HL-60/S4 treated with retinoic acid at 250 ng/mL for 4 days and 3 days (cell line): ENCODE data around the gene TBC1D32.
"Not testable (repeated sequence)": the region's sequence is repeated elsewhere in the genome, so short reads cannot be mapped to it uniquely, and the experiment has no call there.

Experiments used
- in situ Hi-C: fragments of 300-500 bp; cut with MboI; formaldehyde crosslinking; loops from 2 replicates; pipeline ENCODE4 v1.7.0; 2022; ENCODE audit warnings: low sequenced_read_pairs

TBC1D32 gene, protein sequence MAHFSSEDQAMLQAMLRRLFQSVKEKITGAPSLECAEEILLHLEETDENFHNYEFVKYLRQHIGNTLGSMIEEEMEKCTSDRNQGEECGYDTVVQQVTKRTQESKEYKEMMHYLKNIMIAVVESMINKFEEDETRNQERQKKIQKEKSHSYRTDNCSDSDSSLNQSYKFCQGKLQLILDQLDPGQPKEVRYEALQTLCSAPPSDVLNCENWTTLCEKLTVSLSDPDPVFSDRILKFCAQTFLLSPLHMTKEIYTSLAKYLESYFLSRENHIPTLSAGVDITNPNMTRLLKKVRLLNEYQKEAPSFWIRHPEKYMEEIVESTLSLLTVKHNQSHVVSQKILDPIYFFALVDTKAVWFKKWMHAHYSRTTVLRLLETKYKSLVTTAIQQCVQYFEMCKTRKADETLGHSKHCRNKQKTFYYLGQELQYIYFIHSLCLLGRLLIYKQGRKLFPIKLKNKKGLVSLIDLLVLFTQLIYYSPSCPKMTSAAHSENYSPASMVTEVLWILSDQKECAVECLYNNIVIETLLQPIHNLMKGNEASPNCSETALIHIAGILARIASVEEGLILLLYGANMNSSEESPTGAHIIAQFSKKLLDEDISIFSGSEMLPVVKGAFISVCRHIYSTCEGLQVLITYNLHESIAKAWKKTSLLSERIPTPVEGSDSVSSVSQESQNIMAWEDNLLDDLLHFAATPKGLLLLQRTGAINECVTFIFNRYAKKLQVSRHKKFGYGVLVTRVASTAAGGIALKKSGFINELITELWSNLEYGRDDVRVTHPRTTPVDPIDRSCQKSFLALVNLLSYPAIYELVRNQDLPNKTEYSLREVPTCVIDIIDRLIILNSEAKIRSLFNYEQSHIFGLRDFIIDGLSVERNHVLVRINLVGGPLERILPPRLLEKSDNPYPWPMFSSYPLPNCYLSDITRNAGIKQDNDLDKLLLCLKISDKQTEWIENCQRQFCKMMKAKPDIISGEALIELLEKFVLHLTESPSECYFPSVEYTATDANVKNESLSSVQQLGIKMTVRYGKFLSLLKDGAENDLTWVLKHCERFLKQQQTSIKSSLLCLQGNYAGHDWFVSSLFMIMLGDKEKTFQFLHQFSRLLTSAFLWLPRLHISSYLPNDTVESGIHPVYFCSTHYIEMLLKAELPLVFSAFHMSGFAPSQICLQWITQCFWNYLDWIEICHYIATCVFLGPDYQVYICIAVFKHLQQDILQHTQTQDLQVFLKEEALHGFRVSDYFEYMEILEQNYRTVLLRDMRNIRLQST

DNA sequence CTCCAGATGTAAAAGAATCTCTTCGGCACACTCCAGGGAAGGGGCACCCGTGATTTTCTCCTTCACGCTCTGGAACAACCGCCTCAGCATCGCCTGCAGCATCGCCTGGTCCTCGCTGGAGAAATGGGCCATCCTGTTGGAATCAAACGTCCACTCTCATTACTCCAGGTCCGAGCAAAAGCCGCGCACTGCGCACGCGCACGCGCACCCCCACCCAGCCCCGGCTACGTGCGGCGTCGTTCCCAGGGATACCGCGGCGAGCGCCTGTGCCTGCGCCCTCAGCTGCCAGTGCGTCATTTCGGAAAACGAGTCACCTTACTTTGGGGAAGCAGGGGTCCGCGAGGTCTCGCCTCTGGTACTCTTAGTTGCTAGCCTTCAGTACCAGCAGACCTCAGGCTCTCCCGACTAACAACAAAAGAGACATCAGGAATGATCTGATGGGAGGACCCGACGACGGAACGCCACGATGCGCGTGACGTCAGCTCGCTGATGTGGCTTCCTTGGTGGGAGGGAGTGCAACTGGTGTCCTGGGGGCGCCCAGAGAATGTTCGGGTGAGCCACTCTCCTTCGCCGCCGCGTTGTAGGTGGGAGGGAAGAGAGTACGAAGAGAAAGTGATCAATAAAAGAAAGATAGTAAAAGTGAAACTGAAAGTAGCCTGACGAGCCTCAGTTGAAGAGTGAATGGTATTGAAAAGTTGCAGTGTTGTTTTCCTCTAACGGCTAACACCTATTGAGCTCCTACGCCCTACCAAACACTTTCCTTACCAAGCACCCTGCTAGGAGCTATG is at the start of gene TBC1D32:
Gene TBC1D32, minus strand, starts transcription at position 182 of the 788 bp plus-strand sequence. Its CDS starts 50 bp downstream, at position 132.
- in situ Hi-C loops: no loop called here

DNA sequence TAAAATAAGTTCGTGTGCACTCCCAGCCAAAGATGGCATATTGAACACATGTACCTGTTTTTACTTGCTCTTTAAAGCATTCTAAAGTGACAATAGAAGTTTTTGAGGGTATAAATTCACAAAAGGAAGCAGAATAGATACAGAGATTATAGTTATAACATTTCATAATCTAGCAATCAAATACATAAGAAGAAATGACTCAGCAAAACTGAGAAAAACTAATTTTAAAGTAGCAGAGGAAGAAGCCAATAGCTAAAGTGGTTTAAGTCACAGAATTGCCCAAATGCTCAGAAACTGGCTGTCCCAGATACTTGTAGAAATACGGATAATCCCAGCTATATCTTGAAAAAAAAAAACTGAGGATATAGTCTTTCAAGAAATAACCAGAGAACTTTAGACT is 49.2 kb upstream of the TBC1D32 start:
- in situ Hi-C loops: no loop called here

DNA sequence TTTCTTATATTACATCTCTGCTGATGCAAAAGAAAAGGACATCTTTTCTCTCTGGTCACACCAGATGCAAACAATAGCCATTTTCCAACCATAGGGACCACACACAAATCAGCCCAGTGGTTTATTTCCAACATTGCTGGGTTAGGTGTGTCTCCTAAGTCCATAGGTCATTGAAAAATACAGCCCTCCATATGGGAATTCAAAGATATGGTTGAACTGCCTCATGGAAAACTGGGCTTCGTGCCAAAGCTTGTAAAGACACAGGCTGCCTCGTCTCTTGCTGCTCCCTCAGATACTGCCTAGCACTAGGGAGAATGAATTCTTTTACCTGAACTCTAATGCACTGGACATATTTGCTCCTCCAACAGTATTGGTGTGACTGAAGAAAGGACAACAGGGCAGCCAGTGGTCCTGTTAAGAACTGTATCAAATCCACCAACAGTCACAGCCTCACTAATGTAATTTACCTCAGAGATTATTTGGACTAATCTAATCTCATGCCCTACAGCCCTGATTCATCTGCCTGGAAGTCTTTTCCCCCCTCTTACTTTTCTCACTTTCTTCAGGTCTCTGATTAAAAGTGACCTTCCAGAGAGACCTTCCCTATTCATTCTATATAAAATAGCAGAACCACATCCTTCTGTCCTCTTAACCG is 48.3 kb upstream of the TBC1D32 start:
- in situ Hi-C loops: no loop called here

DNA sequence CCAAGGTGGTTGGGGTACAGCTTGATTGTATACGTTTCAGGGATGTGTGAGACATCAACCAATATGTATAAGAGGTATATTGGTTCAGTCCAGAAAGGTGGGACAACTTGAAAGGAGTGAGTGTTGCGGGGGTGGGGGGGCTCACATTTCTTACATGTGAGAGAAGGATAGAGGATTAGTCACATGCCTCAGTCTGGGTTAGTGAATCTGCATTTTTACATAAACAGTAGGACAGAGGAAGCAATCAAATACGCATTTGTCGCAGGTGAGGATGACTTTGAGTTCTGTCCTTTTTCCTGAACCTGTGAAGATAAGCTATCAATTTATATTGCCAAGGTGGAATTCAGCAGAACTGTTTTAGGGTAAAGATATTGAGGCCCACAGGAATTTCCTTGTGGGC is 42.1 kb upstream of the TBC1D32 start:
- in situ Hi-C loops: no loop called here

DNA sequence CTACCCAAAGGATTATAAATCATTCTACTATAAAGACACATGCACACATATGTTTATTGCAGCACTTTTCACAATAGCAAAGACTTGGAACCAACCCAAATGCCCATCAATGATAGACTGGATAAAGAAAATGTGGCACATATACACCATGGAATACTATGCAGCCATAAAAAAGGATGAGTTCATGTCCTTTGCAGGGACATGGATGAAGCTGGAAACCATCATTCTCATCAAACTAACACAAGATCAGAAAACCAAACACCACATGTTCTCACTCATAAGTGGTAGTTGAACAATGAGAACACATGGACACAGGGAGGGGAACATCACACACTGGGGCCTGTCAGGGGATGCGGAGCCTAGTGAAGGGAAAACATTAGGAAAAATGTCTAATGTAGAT is 39.9 kb upstream of the TBC1D32 start:
- in situ Hi-C loops: not testable (repeated sequence)

DNA sequence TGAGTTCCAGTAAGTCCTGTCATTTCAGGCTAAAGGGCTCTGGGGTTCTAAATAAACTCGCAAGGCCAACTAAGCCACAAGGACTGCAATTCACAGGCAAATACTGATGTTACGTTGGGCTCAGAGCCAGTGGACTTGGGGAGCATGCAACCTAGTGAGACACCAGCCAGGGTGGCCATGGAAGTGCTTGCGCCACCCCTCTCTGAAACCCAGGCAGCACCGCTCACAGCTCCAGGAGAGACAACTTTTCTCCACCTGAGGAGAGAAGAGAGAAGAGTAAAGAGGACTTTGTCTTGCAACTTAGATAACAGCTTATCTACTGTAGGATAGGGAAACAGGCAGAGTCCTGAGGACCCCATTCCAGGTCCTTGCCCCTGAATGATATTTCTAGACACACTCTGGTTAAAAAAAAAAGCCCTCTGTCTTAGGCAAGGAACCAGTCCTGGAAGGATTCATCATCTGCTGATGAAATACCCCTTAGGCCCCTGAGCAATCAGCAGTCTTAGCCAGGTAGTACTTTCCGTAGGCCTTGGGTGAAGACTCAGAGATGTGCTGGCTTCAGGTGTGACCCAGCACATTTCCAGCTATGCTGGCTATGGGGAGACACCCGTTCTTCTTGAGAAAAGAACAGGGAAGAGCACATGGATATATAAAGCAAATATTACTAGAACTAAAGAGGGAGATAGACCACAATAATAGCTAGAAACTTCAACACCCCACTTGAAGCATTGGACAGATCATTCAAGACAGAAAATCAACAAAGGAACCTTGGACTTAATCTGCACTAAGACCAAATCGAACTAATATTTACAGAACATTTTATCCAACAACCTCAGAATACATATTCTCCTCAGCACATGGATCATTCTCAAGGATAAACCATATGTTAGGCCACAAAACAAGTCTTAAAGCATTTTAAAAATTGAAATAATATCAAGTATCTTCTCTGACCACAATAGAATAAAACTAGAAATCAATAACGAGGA is 31.5 kb upstream of the TBC1D32 start:
- in situ Hi-C loops: no loop called here

DNA sequence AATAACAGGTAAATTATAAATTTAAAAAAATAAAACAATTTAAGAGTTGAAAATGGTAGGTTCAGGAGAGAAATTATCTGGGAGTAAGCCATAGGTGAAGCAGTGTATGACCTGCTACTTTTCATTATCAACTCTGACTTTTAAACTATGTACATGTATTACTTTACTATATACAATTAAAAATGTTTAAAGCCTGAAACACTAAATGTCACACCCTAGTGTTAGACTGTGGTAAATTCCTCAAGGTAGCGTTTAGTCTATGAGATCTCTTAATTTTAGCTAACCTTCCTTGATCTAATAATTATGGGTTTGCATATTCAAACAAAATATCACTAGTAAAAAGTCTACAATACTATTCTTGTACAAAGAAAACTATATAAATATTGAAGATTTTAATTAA is 22.3 kb upstream of the TBC1D32 start:
- in situ Hi-C loops: no loop called here

DNA sequence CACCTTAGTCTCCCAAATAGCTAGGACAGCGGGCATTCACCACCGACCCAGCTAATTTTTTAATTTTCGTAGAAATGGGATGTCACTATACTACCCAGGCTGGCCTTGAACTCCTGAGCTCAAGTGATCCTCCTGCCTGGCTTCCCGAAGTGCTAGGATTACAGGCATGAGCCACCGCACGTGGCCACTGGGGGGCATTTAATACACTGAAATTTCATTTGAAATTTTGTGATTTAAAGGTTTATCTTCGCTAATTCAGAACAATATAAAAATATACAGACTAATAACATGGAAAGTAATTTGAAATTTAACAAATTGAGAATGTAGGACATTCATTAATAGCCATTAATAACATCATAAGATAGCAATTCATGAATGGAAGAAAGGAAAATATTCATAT is 20.5 kb upstream of the TBC1D32 start:
- in situ Hi-C loops: no loop called here

DNA sequence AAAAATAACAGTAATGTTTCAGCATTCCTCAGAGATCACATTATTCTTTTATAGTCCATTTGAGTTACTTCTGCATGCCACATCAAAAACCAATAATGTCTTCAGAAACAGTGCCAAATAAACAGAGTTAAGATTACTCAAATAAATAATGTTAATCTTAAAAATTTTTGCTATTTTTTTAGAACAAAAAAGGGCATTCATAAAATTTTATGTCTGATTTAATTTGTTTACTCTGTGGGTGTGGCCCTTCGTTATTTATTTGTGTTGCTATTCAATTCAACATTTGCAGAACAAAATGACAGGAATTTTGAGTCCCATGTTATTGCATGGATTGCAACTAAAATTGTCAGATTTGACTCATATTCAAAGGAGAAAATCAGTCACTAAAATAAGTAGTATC is 18.7 kb upstream of the TBC1D32 start:
- in situ Hi-C loops: no loop called here

DNA sequence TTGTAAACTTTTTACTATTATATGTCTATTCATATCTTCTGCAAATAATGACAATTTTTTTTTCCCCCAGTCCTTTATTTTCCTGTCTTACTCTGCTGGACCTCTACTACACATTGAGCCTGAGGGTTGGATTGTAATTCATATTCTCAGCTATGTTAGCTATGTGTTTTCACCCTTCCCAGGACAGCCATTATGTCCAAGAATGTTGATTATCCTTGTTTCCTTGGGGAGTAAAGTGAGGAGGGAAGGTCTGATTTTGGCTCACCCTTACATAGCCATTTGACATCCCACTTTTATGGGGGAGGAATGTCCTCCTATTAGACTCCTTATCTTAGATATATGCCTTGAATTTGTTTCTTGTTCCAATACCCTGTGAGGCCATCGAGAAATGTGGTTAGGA is 17.6 kb upstream of the TBC1D32 start:
- in situ Hi-C loops: no loop called here

DNA sequence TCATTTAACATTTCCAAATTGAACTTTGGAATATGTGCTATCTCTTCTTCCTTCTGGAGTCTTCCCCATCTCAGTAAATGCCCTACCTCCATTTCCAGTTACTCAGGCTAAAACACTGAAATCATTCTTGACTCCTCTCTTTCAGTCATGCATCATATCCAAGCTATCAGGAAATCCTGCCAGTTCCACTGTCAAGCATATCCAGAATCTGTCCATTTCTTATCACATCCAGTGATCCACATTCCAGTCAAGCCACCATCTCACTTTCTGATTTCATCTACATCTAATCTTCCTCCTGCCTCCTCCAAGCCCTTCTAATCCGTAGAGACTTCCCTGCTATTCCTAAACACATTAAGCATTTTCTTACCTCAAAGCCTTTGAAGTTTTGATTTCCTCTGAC is 15.3 kb upstream of the TBC1D32 start:
- in situ Hi-C loops: no loop called here

DNA sequence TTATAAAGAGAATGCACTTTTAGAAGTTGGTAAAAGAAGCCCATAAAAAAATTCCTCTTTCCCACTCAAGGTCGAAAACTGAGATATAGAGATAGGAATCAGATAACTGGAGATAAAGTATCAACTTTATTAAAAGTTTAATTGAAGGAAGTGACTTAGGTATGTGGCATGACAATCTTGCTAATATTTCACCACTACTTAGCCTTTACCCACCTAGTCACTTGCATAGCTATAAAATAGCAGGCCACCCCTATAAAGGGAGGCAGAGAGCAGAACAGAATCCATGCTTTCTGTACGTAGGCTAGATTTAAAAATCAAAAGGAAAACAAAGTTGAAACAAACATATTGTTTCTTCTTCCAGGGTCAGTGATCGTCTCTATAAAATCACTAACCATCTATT is 13.2 kb upstream of the TBC1D32 start:
- in situ Hi-C loops: no loop called here

DNA sequence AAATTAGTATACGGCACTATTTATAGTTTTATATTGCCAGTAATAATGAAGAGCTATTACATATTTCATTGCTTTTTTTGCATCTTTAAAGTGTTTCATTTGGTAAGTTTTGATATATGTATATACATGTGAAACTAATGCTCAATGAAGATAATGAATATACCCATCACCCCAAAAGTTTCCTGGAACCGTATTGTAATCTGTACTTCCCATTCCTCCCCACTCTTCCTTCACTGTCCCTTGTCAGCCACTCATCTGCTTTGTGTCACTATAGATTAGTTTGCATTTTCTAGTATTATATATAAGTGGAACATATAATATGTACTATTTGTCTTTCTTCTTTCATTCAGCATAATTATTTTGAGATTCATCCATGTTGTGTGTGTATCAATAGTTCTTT is 10.3 kb upstream of the TBC1D32 start:
- in situ Hi-C loops: no loop called here

DNA sequence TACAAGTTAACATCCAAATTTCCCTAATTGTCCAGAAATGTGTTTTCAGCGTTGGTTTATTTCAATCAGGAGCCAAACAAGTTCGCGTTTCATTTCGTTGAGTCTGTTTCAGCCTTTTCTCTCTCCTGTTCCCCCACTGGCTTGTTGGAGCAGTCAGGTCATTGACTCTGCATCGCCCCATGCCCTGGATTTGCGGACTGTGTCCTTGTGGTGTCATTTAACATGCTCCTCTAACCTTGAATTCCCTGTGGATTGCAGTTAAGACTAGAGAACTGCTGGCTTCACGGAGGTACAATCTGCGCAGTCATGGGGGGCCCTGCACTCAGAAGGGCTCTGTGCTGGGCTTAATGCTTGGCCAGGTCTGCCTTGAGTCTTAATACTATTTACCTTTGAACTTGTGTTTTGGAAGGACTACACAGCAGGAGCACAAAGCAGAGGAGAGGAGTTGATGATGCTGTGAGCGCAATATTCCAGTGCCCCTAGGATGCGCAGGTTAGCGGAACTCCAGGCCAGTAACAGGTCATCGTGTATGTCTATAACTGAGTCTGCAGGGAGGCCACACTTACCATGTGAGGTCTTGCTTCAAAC is 5.5 kb upstream of the TBC1D32 start:
- in situ Hi-C loops: no loop called here

DNA sequence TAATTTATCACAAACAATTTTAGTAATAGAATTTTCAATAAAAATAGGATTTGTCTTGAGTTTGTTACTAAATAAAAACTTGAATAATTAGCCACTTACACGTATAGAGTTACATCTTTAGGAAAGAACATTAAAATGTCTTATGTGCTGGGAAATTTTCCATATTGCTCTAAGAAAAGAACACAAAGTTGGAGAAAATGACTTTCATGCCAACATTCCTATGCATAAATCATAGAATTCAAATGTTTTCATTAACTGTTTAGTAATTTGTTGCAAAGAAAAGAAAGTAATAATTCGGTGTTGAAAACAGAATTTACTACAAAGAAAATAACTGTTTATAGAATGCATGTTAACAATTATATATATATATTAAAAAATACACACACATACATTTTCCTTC is 4.7 kb upstream of the TBC1D32 start:
- in situ Hi-C loops: no loop called here

DNA sequence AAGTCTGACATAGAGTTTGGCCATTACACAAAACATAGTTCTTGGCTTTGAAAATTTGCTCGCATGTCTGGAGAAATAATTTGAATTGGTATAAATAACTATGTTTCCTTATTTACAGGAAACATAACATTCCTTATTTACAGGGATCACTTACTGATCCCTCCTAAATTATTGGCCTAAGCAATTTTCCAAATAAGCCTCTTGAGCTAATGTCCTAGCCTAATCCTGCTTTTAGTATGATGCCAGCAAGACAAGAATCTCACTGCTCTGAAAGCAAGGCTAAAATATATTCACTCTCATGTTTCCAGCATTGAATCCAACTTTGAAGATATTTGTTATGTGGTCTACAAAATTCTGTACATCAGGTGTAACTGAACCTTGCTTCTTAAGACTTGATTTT is 4.1 kb upstream of the TBC1D32 start:
- in situ Hi-C loops: no loop called here

DNA sequence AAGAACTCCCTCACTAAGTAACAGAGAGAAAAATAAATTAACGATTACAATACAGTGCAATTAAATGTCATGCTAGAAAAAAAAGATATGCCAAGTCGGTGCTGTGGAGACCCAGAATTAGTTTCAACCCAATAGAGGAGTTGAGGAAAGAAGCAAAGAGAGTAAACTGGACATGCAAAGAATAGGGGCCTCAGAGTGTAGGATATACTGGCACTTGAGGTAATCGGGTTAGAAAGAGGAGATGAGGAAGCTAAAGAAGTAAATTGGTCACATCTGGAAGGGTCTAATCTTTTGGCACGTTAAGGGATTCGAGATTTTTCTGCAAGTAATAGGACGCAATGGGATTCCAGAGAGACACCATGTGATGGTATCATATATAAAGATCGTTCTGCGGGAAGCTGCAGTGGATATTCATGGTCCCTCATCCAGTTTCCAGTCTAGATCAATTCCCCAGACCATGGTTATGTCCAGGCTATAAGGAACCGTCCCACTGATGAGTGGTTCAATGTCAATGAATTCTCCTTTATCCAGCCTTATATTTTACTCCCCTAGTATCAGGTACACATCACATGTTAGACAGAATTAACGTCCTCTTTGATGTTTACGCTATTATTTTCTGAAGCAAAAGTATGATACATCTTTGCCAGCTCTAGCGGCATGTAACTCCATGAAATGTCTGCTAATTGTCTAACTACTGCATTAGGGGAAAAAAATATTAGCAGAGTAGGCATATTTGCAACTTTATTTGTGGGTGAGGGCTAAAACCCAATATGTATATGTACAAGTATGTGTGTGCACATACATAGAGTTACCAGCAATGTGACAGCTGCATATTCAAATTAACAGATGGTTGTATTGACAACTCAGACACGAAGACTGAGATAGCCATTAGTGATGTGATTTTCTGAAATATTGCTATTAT is 1.1 kb upstream of the TBC1D32 start:
- in situ Hi-C loops: no loop called here
